Measurements from ENCODE around the gene TTC17. TPM values are rescaled to one million over a fixed set of nuclear protein-coding genes. Genes with fewer than 3 reads are reported as not detected.

Gene TTC17
- total and polyA plus RNA-seq, 2 of the 8 experiments (the other 6 are each of a cell fraction or from before 2014, with no cell fraction given), result 65.1 to 80.1 TPM

DNA sequence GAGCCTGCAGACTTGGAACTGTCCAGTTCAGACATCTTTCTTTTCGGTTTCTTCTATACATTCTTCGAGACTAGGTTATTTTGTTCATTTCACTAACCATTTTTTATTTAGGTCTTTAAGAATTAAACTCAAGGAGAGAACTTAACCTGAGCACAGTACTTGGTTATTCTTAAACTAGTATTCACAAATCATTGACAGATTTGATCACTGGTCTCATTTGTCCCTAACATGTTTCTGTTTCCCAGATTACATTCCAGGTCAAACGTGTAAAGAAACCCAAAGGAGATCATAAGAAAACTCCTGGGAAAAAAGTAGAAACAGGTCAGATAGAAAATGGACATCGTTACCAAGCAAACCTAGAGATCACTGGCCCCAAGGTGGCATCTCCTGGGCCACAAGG is 85.1 kb downstream of the TTC17 start (continued):
- TF ChIP-seq, protein P1, sequence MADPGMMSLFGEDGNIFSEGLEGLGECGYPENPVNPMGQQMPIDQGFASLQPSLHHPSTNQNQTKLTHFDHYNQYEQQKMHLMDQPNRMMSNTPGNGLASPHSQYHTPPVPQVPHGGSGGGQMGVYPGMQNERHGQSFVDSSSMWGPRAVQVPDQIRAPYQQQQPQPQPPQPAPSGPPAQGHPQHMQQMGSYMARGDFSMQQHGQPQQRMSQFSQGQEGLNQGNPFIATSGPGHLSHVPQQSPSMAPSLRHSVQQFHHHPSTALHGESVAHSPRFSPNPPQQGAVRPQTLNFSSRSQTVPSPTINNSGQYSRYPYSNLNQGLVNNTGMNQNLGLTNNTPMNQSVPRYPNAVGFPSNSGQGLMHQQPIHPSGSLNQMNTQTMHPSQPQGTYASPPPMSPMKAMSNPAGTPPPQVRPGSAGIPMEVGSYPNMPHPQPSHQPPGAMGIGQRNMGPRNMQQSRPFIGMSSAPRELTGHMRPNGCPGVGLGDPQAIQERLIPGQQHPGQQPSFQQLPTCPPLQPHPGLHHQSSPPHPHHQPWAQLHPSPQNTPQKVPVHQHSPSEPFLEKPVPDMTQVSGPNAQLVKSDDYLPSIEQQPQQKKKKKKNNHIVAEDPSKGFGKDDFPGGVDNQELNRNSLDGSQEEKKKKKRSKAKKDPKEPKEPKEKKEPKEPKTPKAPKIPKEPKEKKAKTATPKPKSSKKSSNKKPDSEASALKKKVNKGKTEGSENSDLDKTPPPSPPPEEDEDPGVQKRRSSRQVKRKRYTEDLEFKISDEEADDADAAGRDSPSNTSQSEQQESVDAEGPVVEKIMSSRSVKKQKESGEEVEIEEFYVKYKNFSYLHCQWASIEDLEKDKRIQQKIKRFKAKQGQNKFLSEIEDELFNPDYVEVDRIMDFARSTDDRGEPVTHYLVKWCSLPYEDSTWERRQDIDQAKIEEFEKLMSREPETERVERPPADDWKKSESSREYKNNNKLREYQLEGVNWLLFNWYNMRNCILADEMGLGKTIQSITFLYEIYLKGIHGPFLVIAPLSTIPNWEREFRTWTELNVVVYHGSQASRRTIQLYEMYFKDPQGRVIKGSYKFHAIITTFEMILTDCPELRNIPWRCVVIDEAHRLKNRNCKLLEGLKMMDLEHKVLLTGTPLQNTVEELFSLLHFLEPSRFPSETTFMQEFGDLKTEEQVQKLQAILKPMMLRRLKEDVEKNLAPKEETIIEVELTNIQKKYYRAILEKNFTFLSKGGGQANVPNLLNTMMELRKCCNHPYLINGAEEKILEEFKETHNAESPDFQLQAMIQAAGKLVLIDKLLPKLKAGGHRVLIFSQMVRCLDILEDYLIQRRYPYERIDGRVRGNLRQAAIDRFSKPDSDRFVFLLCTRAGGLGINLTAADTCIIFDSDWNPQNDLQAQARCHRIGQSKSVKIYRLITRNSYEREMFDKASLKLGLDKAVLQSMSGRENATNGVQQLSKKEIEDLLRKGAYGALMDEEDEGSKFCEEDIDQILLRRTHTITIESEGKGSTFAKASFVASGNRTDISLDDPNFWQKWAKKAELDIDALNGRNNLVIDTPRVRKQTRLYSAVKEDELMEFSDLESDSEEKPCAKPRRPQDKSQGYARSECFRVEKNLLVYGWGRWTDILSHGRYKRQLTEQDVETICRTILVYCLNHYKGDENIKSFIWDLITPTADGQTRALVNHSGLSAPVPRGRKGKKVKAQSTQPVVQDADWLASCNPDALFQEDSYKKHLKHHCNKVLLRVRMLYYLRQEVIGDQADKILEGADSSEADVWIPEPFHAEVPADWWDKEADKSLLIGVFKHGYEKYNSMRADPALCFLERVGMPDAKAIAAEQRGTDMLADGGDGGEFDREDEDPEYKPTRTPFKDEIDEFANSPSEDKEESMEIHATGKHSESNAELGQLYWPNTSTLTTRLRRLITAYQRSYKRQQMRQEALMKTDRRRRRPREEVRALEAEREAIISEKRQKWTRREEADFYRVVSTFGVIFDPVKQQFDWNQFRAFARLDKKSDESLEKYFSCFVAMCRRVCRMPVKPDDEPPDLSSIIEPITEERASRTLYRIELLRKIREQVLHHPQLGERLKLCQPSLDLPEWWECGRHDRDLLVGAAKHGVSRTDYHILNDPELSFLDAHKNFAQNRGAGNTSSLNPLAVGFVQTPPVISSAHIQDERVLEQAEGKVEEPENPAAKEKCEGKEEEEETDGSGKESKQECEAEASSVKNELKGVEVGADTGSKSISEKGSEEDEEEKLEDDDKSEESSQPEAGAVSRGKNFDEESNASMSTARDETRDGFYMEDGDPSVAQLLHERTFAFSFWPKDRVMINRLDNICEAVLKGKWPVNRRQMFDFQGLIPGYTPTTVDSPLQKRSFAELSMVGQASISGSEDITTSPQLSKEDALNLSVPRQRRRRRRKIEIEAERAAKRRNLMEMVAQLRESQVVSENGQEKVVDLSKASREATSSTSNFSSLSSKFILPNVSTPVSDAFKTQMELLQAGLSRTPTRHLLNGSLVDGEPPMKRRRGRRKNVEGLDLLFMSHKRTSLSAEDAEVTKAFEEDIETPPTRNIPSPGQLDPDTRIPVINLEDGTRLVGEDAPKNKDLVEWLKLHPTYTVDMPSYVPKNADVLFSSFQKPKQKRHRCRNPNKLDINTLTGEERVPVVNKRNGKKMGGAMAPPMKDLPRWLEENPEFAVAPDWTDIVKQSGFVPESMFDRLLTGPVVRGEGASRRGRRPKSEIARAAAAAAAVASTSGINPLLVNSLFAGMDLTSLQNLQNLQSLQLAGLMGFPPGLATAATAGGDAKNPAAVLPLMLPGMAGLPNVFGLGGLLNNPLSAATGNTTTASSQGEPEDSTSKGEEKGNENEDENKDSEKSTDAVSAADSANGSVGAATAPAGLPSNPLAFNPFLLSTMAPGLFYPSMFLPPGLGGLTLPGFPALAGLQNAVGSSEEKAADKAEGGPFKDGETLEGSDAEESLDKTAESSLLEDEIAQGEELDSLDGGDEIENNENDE (IDR thresholded peaks at IDR 0.05; ENCODE audit: insufficient replicate concordance, low read length), result no peak
- TF ChIP-seq GTF2F1 (IDR thresholded peaks at IDR 0.05; ENCODE audit: borderline replicate concordance, low read depth, low read length), result no peak
- no peak for TF ChIP-seq RBBP5 (IDR thresholded peaks at IDR 0.05; ENCODE audit: borderline replicate concordance, low read depth, low read length)
- TF ChIP-seq HDAC2 (IDR thresholded peaks at IDR 0.05; ENCODE audit: borderline replicate concordance in 1 of 2, low read depth in 2 of 2, low read length in 2 of 2), result no peak
- TF ChIP-seq, protein P2, sequence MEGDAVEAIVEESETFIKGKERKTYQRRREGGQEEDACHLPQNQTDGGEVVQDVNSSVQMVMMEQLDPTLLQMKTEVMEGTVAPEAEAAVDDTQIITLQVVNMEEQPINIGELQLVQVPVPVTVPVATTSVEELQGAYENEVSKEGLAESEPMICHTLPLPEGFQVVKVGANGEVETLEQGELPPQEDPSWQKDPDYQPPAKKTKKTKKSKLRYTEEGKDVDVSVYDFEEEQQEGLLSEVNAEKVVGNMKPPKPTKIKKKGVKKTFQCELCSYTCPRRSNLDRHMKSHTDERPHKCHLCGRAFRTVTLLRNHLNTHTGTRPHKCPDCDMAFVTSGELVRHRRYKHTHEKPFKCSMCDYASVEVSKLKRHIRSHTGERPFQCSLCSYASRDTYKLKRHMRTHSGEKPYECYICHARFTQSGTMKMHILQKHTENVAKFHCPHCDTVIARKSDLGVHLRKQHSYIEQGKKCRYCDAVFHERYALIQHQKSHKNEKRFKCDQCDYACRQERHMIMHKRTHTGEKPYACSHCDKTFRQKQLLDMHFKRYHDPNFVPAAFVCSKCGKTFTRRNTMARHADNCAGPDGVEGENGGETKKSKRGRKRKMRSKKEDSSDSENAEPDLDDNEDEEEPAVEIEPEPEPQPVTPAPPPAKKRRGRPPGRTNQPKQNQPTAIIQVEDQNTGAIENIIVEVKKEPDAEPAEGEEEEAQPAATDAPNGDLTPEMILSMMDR (IDR thresholded peaks at IDR 0.05; ENCODE audit: control extremely low read depth in 1 of 3, insufficient read depth in 1 of 3, low read depth in 1 of 3, low read length in 3 of 3), result no peak
- TF ChIP-seq CTBP2 (IDR thresholded peaks at IDR 0.05; ENCODE audit: borderline replicate concordance, insufficient read depth, insufficient read length, low read length), result no peak
- TF ChIP-seq ZNF274 (IDR thresholded peaks at IDR 0.05; ENCODE audit: borderline replicate concordance, extremely low read depth, low read length), result no peak

Measured in H1 (cell line).